Measurements from ENCODE around the gene SPACA4. TPM values are rescaled to one million over a fixed set of nuclear protein-coding genes. Genes with fewer than 3 reads are reported as not detected.

SPACA4 gene
- total and polyA plus RNA-seq, 4 donors: not detected

- H3K36me3 ChIP-seq (ENCODE audit: control insufficient read depth in 4 of 4, insufficient read depth in 3 of 4, low read depth in 1 of 4, low read length in 3 of 4): peaks cover 12 to 24% (median 18%) of the 10 kb centered on the region in 4 donors
- H3K27me3 ChIP-seq (ENCODE audit: control insufficient read depth in 4 of 4, insufficient read depth in 4 of 4, low read length in 3 of 4): no peaks in the 10 kb centered on the region
- peak overlapping the region; percentile 55 to 73 (median 71) for H3K4me3 ChIP-seq (ENCODE audit: low read depth in 1 of 3, low read length in 3 of 3)
- no peak for DNase-seq (ENCODE audit: low spot score)
- no peak for TF ChIP-seq ATF3 (IDR thresholded peaks at IDR 0.05)
- no peak for TF ChIP-seq FOXA2 (IDR thresholded peaks at IDR 0.05)
- no peak for TF ChIP-seq FOXA1 (IDR thresholded peaks at IDR 0.05)
- TF ChIP-seq JUND (IDR thresholded peaks at IDR 0.05): no peak
- peak; percentile 10 for TF ChIP-seq CTCF (IDR thresholded peaks at IDR 0.05; ENCODE audit: low read depth, low read length, missing input control)
- TF ChIP-seq RXRA (IDR thresholded peaks at IDR 0.05): no peak
- H3K27ac ChIP-seq (ENCODE audit: low read depth in 1 of 2, low read length in 2 of 2): peak overlapping the region; percentile 85 to 93
- H3K9me3 ChIP-seq (ENCODE audit: control insufficient read depth in 4 of 4, low read length in 3 of 4): no peaks in the 10 kb centered on the region
- WGBS: 33% methylated on average over 6 of the region's 6 CpGs
- H3K9ac ChIP-seq (ENCODE audit: low read depth in 1 of 2, low read length in 2 of 2): peak overlapping the region; percentile 77 to 88
- H3K4me1 ChIP-seq (ENCODE audit: control insufficient read depth in 4 of 4, insufficient read depth in 4 of 4, low read length in 3 of 4): peaks cover 8 to 54% (median 37%) of the 10 kb centered on the region in 4 donors
Measured at GRCh38 chr19:48619692-48620585, 13.4 kb downstream of the SPACA4 start.

- Histone ChIP-seq H3K27ac (ENCODE audit: low read depth in 1 of 2, low read length in 2 of 2) (peak overlapping the region; percentile 58 to 76), H3K4me3 (ENCODE audit: low read depth in 1 of 3, low read length in 3 of 3) (peak overlapping the region in 1 of 3 donors; percentile 60), H3K9me3 (ENCODE audit: control insufficient read depth in 4 of 4, low read length in 3 of 4) (no peaks in the 10 kb centered on the region), H3K4me1 (ENCODE audit: control insufficient read depth in 4 of 4, insufficient read depth in 4 of 4, low read length in 3 of 4) (peaks cover 8 to 60% (median 45%) of the 10 kb centered on the region in 4 donors), H3K27me3 (ENCODE audit: control insufficient read depth in 4 of 4, insufficient read depth in 4 of 4, low read length in 3 of 4) (no peaks in the 10 kb centered on the region), H3K9ac (ENCODE audit: low read depth in 1 of 2, low read length in 2 of 2) (peak overlapping the region; percentile 42 to 66), H3K36me3 (ENCODE audit: control insufficient read depth in 4 of 4, insufficient read depth in 3 of 4, low read depth in 1 of 4, low read length in 3 of 4) (no peaks in the 10 kb centered on the region)
- WGBS: 47% methylated on average over 8 of the region's 8 CpGs
- DNase-seq (ENCODE audit: low spot score): peak; percentile 35
- no peak for TF ChIP-seq SP1 (IDR thresholded peaks at IDR 0.05)
Measured at GRCh38 chr19:48623556-48624066, 17.1 kb downstream of the SPACA4 start.

GRCh38 chr19:48624067-48624594 lies 17.6 kb downstream of the SPACA4 start:
- no peaks in the 10 kb centered on the region for H3K27me3 ChIP-seq (ENCODE audit: control insufficient read depth in 4 of 4, insufficient read depth in 4 of 4, low read length in 3 of 4)
- H3K9ac ChIP-seq (ENCODE audit: low read depth in 1 of 2, low read length in 2 of 2): peak overlapping the region; percentile 60 to 66
- peak; percentile 30 for TF ChIP-seq REST (IDR thresholded peaks at IDR 0.05)
- TF ChIP-seq HNF4G (IDR thresholded peaks at IDR 0.05): no peak
- TF ChIP-seq SP1 (IDR thresholded peaks at IDR 0.05): peak; percentile 81
- no peak for TF ChIP-seq CTCF (IDR thresholded peaks at IDR 0.05; ENCODE audit: low read depth, low read length, missing input control)
- no peak for TF ChIP-seq JUND (IDR thresholded peaks at IDR 0.05)
- peak; percentile 68 for TF ChIP-seq ZBTB33 (IDR thresholded peaks at IDR 0.05)
- peak; percentile 100 for TF ChIP-seq YY1 (IDR thresholded peaks at IDR 0.05)
- H3K4me1 ChIP-seq (ENCODE audit: control insufficient read depth in 4 of 4, insufficient read depth in 4 of 4, low read length in 3 of 4): peaks cover 10 to 60% (median 45%) of the 10 kb centered on the region in 4 donors
- DNase-seq (ENCODE audit: low spot score): peak; percentile 97
- H3K36me3 ChIP-seq (ENCODE audit: control insufficient read depth in 4 of 4, insufficient read depth in 3 of 4, low read depth in 1 of 4, low read length in 3 of 4): no peaks in the 10 kb centered on the region
- peak overlapping the region; percentile 58 to 76 for H3K27ac ChIP-seq (ENCODE audit: low read depth in 1 of 2, low read length in 2 of 2)
- H3K4me3 ChIP-seq (ENCODE audit: low read depth in 1 of 3, low read length in 3 of 3): peak overlapping the region; percentile 57 to 60 (median 59)
- 1% methylated on average over 40 of the region's 40 CpGs for WGBS
- no peaks in the 10 kb centered on the region for H3K9me3 ChIP-seq (ENCODE audit: control insufficient read depth in 4 of 4, low read length in 3 of 4)

All from liver (tissue), 9 donors.